Measurements from ENCODE around the gene KCNIP2. TPM values are rescaled to one million over a fixed set of nuclear protein-coding genes. Genes with fewer than 3 reads are reported as not detected.

The KCNIP2 gene
- total RNA-seq, 6 experiments from 2014 or later = 0.53 to 1.9 (median 1.1) TPM

GRCh38 chr10:101826852-101827434 is 16.7 kb downstream of the KCNIP2 start:
- DNase-seq = peak in 1 of 3 donors; percentile 31

GRCh38 chr10:101824736-101825135 is 18.9 kb downstream of the KCNIP2 start:
- TF ChIP-seq POLR2A (IDR thresholded peaks at IDR 0.05) = no peak
- no peak for TF ChIP-seq CTCF (IDR thresholded peaks at IDR 0.05)
- peak in 1 of 3 donors; percentile 9 for DNase-seq
- H3K4me1 ChIP-seq = no peaks in the 10 kb centered on the region
- H3K27ac ChIP-seq = no peak overlapping the region
- H3K36me3 ChIP-seq = peaks cover 0 to 2% (median 0%) of the 10 kb centered on the region in 4 donors
- no peaks in the 10 kb centered on the region for H3K9me3 ChIP-seq
- no peak overlapping the region for H3K4me3 ChIP-seq
- H3K27me3 ChIP-seq = no peaks in the 10 kb centered on the region
- ATAC-seq = no peak
- WGBS (ENCODE audit: insufficient coverage, low coverage, low lambda C conversion rate, missing lambda C conversion rate) = 86% methylated on average over 1 of the region's 2 CpGs
- intact Hi-C loops (cut with DNase I) = no loop called here

More at GRCh38 chr10:101826852-101827434, 16.7 kb downstream of the KCNIP2 start:
- no peaks in the 10 kb centered on the region for H3K27me3 ChIP-seq
- no peaks in the 10 kb centered on the region for H3K9me3 ChIP-seq
- intact Hi-C loops (cut with DNase I) = no loop called here
- H3K4me3 ChIP-seq = no peak overlapping the region
- H3K4me1 ChIP-seq = peaks cover 0 to 7% (median 0%) of the 10 kb centered on the region in 4 donors
- H3K36me3 ChIP-seq = peaks cover 0 to 2% (median 0%) of the 10 kb centered on the region in 4 donors
- no peak overlapping the region for H3K27ac ChIP-seq
- no peak for TF ChIP-seq POLR2A (IDR thresholded peaks at IDR 0.05)
- TF ChIP-seq CTCF (IDR thresholded peaks at IDR 0.05) = no peak
- WGBS (ENCODE audit: insufficient coverage, low coverage, low lambda C conversion rate, missing lambda C conversion rate) = 89% methylated on average over 5 of the region's 5 CpGs
- no peak for ATAC-seq

GRCh38 chr10:101818872-101819633 is 24.5 kb downstream of the KCNIP2 start:
- no peaks in the 10 kb centered on the region for H3K9me3 ChIP-seq
- H3K4me3 ChIP-seq = peak overlapping the region; percentile 80 to 99 (median 95)
- peaks cover 0 to 13% (median 0%) of the 10 kb centered on the region in 4 donors for H3K4me1 ChIP-seq
- ATAC-seq = peak; percentile 9 to 32 (median 16)
- H3K36me3 ChIP-seq = no peaks in the 10 kb centered on the region
- no peaks in the 10 kb centered on the region for H3K27me3 ChIP-seq
- DNase-seq = no peak
- H3K27ac ChIP-seq = peak overlapping the region; percentile 85 to 98 (median 91)
- intact Hi-C loops (cut with DNase I) = no loop called here
- WGBS (ENCODE audit: insufficient coverage, low coverage, low lambda C conversion rate, missing lambda C conversion rate) = 17% methylated on average over 13 of the region's 14 CpGs
- TF ChIP-seq POLR2A (IDR thresholded peaks at IDR 0.05) = no peak
- TF ChIP-seq CTCF (IDR thresholded peaks at IDR 0.05) = no peak

- Histone ChIP-seq H3K4me3 (peak within 1 kb of the TSS; percentile 80 to 99 (median 95)), H3K27ac (peak within 1 kb of the TSS; percentile 90 to 98 (median 91)), H3K9me3 (no peaks in the 10 kb centered on the region), H3K36me3 (no peaks in the 10 kb centered on the region), H3K27me3 (no peaks in the 10 kb centered on the region), H3K4me1 (peaks cover 0 to 16% (median 0%) of the 10 kb centered on the region in 4 donors)
- intact Hi-C loops (cut with DNase I) = no loop called here
- peak; percentile 95 for TF ChIP-seq POLR2A (IDR thresholded peaks at IDR 0.05)
- TF ChIP-seq CTCF (IDR thresholded peaks at IDR 0.05) = no peak
- ATAC-seq = peak; percentile 89 to 95 (median 94)
- DNase-seq = peak; percentile 98 to 99 (median 99)
- under 1% methylated on average over 41 of the region's 47 CpGs for WGBS (ENCODE audit: insufficient coverage, low coverage, low lambda C conversion rate, missing lambda C conversion rate)
Observed at GRCh38 chr10:101818119-101818871, 25.3 kb downstream of the KCNIP2 start, which contains the start of gene OGA. Gene OGA, minus strand, starts transcription at chr10:101818444. Its CDS starts 422 bp downstream, at chr10:101818022.

Data from right lobe of liver (tissue), 6 donors.